H1 (cell line): ENCODE results near the gene ZC3H12C. TPM values are rescaled to one million over a fixed set of nuclear protein-coding genes. Genes with fewer than 3 reads are reported as not detected.

ENCODE experiments used
- CTCF ChIA-PET: fragments of 300-600 bp; sonication (Branson Sonifier 250); formaldehyde crosslinking; loops from one replicate; lab custom pipeline; 2021; ENCODE audit not compliant: partially characterized antibody; lab: Charles Lee
- POLR2A ChIA-PET: fragments of 300-600 bp; sonication (Branson Sonifier 250); formaldehyde crosslinking; loops from one replicate; lab custom pipeline; 2021; ENCODE audit warnings: inconsistent platforms; ENCODE audit not compliant: partially characterized antibody; lab: Charles Lee
- DNase-seq, 2 experiments: peaks; one replicate each; pipeline versions ENCODE4 v3.0.0 to v3.0.0-alpha.2; 2010 to 2022; ENCODE audit warnings: low spot score in 2 of 2, low read depth in 1 of 2, mixed read lengths in 1 of 2
- FAIRE-seq: peaks from 2 replicates; lab custom pipeline; 2011; peaks lifted over from hg19 to GRCh38; lab: Jason Lieb, UNC
- H2AFZ ChIP-seq: 2 replicates; pipeline ENCODE4 v1.8.1; 2012; ENCODE audit warnings: low read length, inconsistent platforms
- H2AK5ac ChIP-seq: 2 replicates; pipeline ENCODE4 v1.6.1; 2013; ENCODE audit warnings: low read depth, low read length
- H2BK120ac ChIP-seq: replicated peaks from 2 replicates; pipeline ENCODE3; 2013; ENCODE audit warnings: low read depth, low read length, inconsistent platforms
- H2BK12ac ChIP-seq: 2 replicates; pipeline ENCODE4 v1.6.1; 2013; ENCODE audit warnings: low read depth, low read length
- H2BK15ac ChIP-seq: 2 replicates; pipeline ENCODE4 v1.6.1; 2013; ENCODE audit warnings: low read length
- H2BK20ac ChIP-seq: 2 replicates; pipeline ENCODE4 v1.6.1; 2013; ENCODE audit warnings: low read length
- H2BK5ac ChIP-seq: 2 replicates; pipeline ENCODE4 v1.6.1; 2013; ENCODE audit warnings: low read depth, low read length
- H3K14ac ChIP-seq: 2 replicates; pipeline ENCODE4 v1.6.1; 2013; ENCODE audit warnings: inconsistent platforms; ENCODE audit not compliant: insufficient read length
- H3K18ac ChIP-seq: 2 replicates; pipeline ENCODE4 v1.6.1; 2013; ENCODE audit warnings: low read length; ENCODE audit errors: extremely low read depth
- H3K23ac ChIP-seq: 2 replicates; pipeline ENCODE4 v1.6.1; 2013; ENCODE audit warnings: inconsistent platforms; ENCODE audit not compliant: insufficient read length
- H3K23me2 ChIP-seq: 2 replicates; pipeline ENCODE4 v1.6.1; 2013; ENCODE audit warnings: low read depth, low read length
- H3K27ac ChIP-seq: 2 replicates; pipeline ENCODE4 v1.6.1; 2011; ENCODE audit warnings: low read depth, low read length, inconsistent platforms
- H3K27me3 ChIP-seq, 4 experiments: replicated peaks in 1 of 4; 1 replicate in 1 of 4; 2 replicates in 3 of 4; pipeline versions ENCODE4 v1.6.1 to v1.8.1; 2011 to 2013; ENCODE audit warnings: low read length in 3 of 4, mild to moderate bottlenecking in 3 of 4, inconsistent platforms in 2 of 4, mixed read lengths in 2 of 4, moderate library complexity in 1 of 4; ENCODE audit not compliant: control insufficient read depth in 3 of 4, insufficient read depth in 3 of 4; ENCODE audit errors: extremely low read depth in 1 of 4
- H3K36me3 ChIP-seq, 4 experiments: 2 replicates each; pipeline versions ENCODE4 v1.6.1 to v1.8.1; 2011 to 2013; ENCODE audit warnings: mild to moderate bottlenecking in 4 of 4, low read length in 3 of 4, moderate library complexity in 2 of 4, control low read depth in 1 of 4, inconsistent platforms in 1 of 4; ENCODE audit not compliant: insufficient read depth in 4 of 4, control insufficient read depth in 2 of 4
- H3K4ac ChIP-seq: replicated peaks from 2 replicates; pipeline ENCODE3; 2013; ENCODE audit warnings: low read length, low read depth, mixed read lengths, inconsistent platforms; ENCODE audit not compliant: insufficient read length
- H3K4me1 ChIP-seq, 4 experiments: replicated peaks in 1 of 4; 1 replicate in 1 of 4; 2 replicates in 3 of 4; pipeline versions ENCODE4 v1.6.1 to v1.8.1; 2011 to 2013; ENCODE audit warnings: low read length in 3 of 4, inconsistent platforms in 2 of 4, mixed read lengths in 1 of 4; ENCODE audit not compliant: insufficient read depth in 4 of 4, control insufficient read depth in 3 of 4
- H3K4me2 ChIP-seq, 2 experiments: 2 replicates each; pipeline versions ENCODE4 v1.6.1 to v1.8.1; 2011 to 2013; ENCODE audit warnings: low read depth in 2 of 2, low read length in 2 of 2, control low read depth in 1 of 2, inconsistent platforms in 1 of 2, mild to moderate bottlenecking in 1 of 2; ENCODE audit not compliant: insufficient read depth in 1 of 2
- H3K4me3 ChIP-seq, 4 experiments: fragments of 200-600, 300-600 bp in 1 of 4; sonication (generic), shearing (Covaris generic), sonication (Bioruptor Twin) in 1 of 4; 2 replicates each; pipeline versions ENCODE4 v1.5.1 to v1.8.1; 2011 to 2016; ENCODE audit warnings: low read length in 4 of 4, low read depth in 3 of 4, control low read depth in 2 of 4, inconsistent platforms in 2 of 4, mild to moderate bottlenecking in 2 of 4, mixed read lengths in 1 of 4, moderate library complexity in 1 of 4; ENCODE audit not compliant: insufficient read depth in 2 of 4; ENCODE audit errors: extremely low read depth in 1 of 4
- H3K56ac ChIP-seq: replicated peaks from 2 replicates; pipeline ENCODE3; 2013; ENCODE audit warnings: low read depth, mild to moderate bottlenecking, mixed read lengths, low read length, inconsistent platforms; ENCODE audit not compliant: insufficient read length
- H3K79me1 ChIP-seq: 2 replicates; pipeline ENCODE4 v1.6.1; 2013; ENCODE audit warnings: low read depth, low read length, control low read depth
- H3K79me2 ChIP-seq, 2 experiments: 2 replicates each; pipeline versions ENCODE4 v1.6.1 to v1.8.1; 2012 to 2013; ENCODE audit warnings: low read length in 2 of 2, mild to moderate bottlenecking in 2 of 2, inconsistent platforms in 1 of 2; ENCODE audit not compliant: insufficient read depth in 2 of 2, control insufficient read depth in 1 of 2
- H3K9ac ChIP-seq, 4 experiments: replicated peaks in 1 of 4; 1 replicate in 1 of 4; 2 replicates in 3 of 4; pipeline versions ENCODE4 v1.6.1 to v1.8.1; 2011 to 2013; ENCODE audit warnings: low read depth in 3 of 4, low read length in 3 of 4, control low read depth in 2 of 4, mild to moderate bottlenecking in 2 of 4, moderate library complexity in 2 of 4, inconsistent platforms in 1 of 4; ENCODE audit errors: extremely low read depth in 1 of 4
- H3K9me3 ChIP-seq, 2 experiments: 2 replicates each; pipeline versions ENCODE4 v1.6.1 to v1.8.1; 2012 to 2013; ENCODE audit warnings: mild to moderate bottlenecking in 2 of 2, moderate library complexity in 2 of 2, control low read depth in 1 of 2, inconsistent platforms in 1 of 2, low read depth in 1 of 2, low read length in 1 of 2, mixed read lengths in 1 of 2; ENCODE audit not compliant: insufficient read depth in 2 of 2
- H4K20me1 ChIP-seq, 2 experiments: replicated peaks in 1 of 2; 2 replicates each; pipeline versions ENCODE3 to v1.8.1; 2011 to 2013; ENCODE audit warnings: inconsistent platforms in 2 of 2, low read length in 2 of 2, mild to moderate bottlenecking in 1 of 2; ENCODE audit not compliant: insufficient read depth in 2 of 2, control insufficient read depth in 1 of 2
- H4K5ac ChIP-seq: 2 replicates; pipeline ENCODE4 v1.6.1; 2013; ENCODE audit warnings: low read length, low read depth, mixed read lengths, inconsistent platforms; ENCODE audit not compliant: insufficient read length
- H4K8ac ChIP-seq: 2 replicates; pipeline ENCODE4 v1.8.0; 2013; ENCODE audit warnings: mild to moderate bottlenecking, moderate library complexity, low read length, inconsistent platforms; ENCODE audit not compliant: insufficient read depth; ENCODE audit errors: extremely low read depth
- H4K91ac ChIP-seq: replicated peaks from 2 replicates; pipeline ENCODE3; 2013; ENCODE audit warnings: low read length, mixed read lengths, inconsistent platforms; ENCODE audit not compliant: insufficient read length
- CBX8 ChIP-seq: fragments of 300-800, 300-1000 bp; sonication (generic); IDR thresholded peaks from 2 replicates; pipeline ENCODE4 v1.7.1; 2016; ENCODE audit warnings: low read depth, low read length, borderline replicate concordance
- CEBPB ChIP-seq: IDR thresholded peaks from 2 replicates; pipeline ENCODE4 v1.6.1; 2012; ENCODE audit warnings: low read depth, low read length
- CREB1 ChIP-seq: IDR thresholded peaks from 2 replicates; pipeline ENCODE4 v1.6.1; 2012; ENCODE audit warnings: inconsistent platforms
- HDAC6 ChIP-seq: IDR thresholded peaks from one replicate; pipeline ENCODE4 v1.7.1; 2012; ENCODE audit warnings: low read depth, mild to moderate bottlenecking, inconsistent platforms, low read length, moderate library complexity
- JUN ChIP-seq: IDR thresholded peaks from 2 replicates; pipeline ENCODE4 v1.6.1; 2011; ENCODE audit warnings: low read depth, mild to moderate bottlenecking, improper control_type of control experiment, low read length
- SIN3A ChIP-seq, 2 experiments: IDR thresholded peaks in 1 of 2; conservative IDR thresholded peaks in 1 of 2; 2 replicates each; pipeline ENCODE4 v1.6.1; 2011 to 2012; ENCODE audit warnings: low read length in 2 of 2, improper control_type of control experiment in 1 of 2, low read depth in 1 of 2, mild to moderate bottlenecking in 1 of 2
- SP4 ChIP-seq: IDR thresholded peaks from 2 replicates; pipeline ENCODE4 v1.6.1; 2012; ENCODE audit warnings: low read length, inconsistent platforms
- TAF1 ChIP-seq: IDR thresholded peaks from 2 replicates; pipeline ENCODE4 v1.6.1; 2011; ENCODE audit warnings: mild to moderate bottlenecking, low read depth, low read length
- TEAD4 ChIP-seq: IDR thresholded peaks from 2 replicates; pipeline ENCODE4 v1.6.1; 2012; ENCODE audit warnings: low read depth, low read length, inconsistent platforms, mixed read lengths
- WGBS, 2 experiments: shearing (Covaris generic) in 1 of 2; methylation state at CpG; one replicate each; pipeline versions ENCODE4 v1.1.6 to v1.1.7; 2013 to 2015; ENCODE audit warnings: low lambda C conversion rate in 2 of 2, mixed read lengths in 2 of 2, inconsistent platforms in 1 of 2, low coverage in 1 of 2, missing lambda C conversion rate in 1 of 2; ENCODE audit not compliant: insufficient replicate concordance in 2 of 2, insufficient coverage in 1 of 2, insufficient read length in 1 of 2; ENCODE audit errors: extremely low coverage in 1 of 2, missing lambda C conversion rate in 1 of 2; 5-methylcytosine and 5-hydroxymethylcytosine counted together
- polyA plus RNA-seq, 7 experiments: library from polyadenylated mRNA; depleted of rRNA in 3 of 7; stranded (reverse) in 5 of 7; unstranded in 2 of 7; fragments of >200 nt in 5 of 7; fragments of 200-250 nt in 2 of 7; gene quantifications; 1 replicate in 5 of 7; 2 replicates in 1 of 7; 4 replicates in 1 of 7; pipeline versions ENCODE4 v1.2.1 to v1.2.3, GENCODE V29; 2011 to 2013; ENCODE audit warnings: missing spikeins in 2 of 7, mixed read lengths in 2 of 7
- total RNA-seq: library from RNA; stranded (reverse); fragmentation: NEBNext Ultra II Directional; extraction: Animal tissue kit (Norgen Biotek cat#: 25700); gene quantifications from 2 replicates; pipeline ENCODE4 v1.2.1, GENCODE V29; 2021
- TF ChIP-seq, protein P1 (sequence below): IDR thresholded peaks from 2 replicates; pipeline ENCODE4 v1.6.1; 2011; ENCODE audit warnings: low read depth, mild to moderate bottlenecking, low read length; ENCODE audit not compliant: insufficient read depth

The ZC3H12C gene
- total and polyA plus RNA-seq, 2 of the 8 experiments (the other 6 are each of a cell fraction or from before 2014, with no cell fraction given) = 2.0 to 2.7 TPM

DNA sequence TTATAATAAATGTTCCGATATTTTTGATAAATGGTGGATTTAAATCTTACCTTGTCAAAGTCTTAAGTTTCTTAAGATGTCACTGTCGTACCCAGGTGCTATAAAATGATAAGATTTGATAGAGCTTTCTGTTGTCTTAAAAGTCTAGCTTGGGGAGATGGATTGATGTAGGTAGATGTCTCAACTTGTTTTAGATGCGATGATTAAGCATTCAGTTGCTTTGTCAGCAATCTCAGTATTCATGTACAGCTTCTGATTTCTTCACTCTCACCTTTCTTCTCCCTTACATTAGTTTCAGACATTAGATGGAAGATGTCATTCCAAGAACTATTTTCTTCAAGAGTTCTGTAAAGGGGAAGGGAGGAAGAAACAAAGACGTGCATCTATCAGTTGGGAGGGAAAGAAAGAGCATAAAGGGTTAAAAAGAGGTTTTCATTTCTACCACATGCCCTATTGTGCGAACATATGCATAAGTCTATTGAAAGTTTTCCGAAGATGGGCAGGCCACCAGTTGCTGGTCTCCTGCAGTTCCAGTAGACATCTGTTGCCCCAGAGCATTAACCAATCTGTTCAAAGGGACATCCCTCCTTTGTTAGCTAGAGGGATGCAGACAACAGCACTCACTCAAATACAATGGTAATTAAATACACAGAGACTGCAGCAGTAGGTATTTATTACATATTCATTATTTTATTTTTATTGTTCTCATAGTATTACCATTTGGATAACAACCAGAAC lies 38.4 kb downstream of the ZC3H12C start:
- Histone ChIP-seq H3K56ac (no peak overlapping the region), H3K18ac (no peak overlapping the region), H3K9me3 (no peaks in the 10 kb centered on the region), H4K5ac (no peak overlapping the region), H4K91ac (no peak overlapping the region), H2BK5ac (no peak overlapping the region; the same call in 1 of the 2 replicates), H2AFZ (no peak overlapping the region), H2BK12ac (no peak overlapping the region), H3K9ac (no peak overlapping the region), H2BK120ac (no peak overlapping the region), H3K4me3 (no peak overlapping the region), H3K79me1 (no peaks in the 10 kb centered on the region), H3K23me2 (no peaks in the 10 kb centered on the region), H3K4me2 (peak overlapping the region in 1 of 2 experiments; percentile 14; a peak in 1 of 4 replicates), H4K8ac (no peak overlapping the region), H3K36me3 (no peaks in the 10 kb centered on the region), H3K4ac (no peak overlapping the region), H3K23ac (no peak overlapping the region), H2BK15ac (no peak overlapping the region), H2AK5ac (no peak overlapping the region), H3K27ac (no peak overlapping the region), H4K20me1 (no peaks in the 10 kb centered on the region)
- DNase-seq (no peak), FAIRE-seq (no peak)
- 79% methylated on average over 6 of the region's 6 CpGs; no CpG with 5 or more reads in 1 of the 2 experiments for WGBS, 2 experiments
- CTCF ChIA-PET = interaction anchor here (1.2 kb wide), 1 partner anchor 9 kb away, joined by 3 read pairs; no protein-coding TSS in a partner anchor
- no peak for TF ChIP-seq CEBPB
- TF ChIP-seq TEAD4 = no peak
- TF ChIP-seq, protein P1, sequence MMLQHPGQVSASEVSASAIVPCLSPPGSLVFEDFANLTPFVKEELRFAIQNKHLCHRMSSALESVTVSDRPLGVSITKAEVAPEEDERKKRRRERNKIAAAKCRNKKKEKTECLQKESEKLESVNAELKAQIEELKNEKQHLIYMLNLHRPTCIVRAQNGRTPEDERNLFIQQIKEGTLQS = no peak
- no peak for TF ChIP-seq JUN
- no peak for TF ChIP-seq SP4
- no peak for TF ChIP-seq SIN3A (conservative IDR thresholded peaks at IDR 0.05 in 1 of 2, IDR thresholded peaks at IDR 0.05 in 1 of 2; ENCODE audit: low read depth in 1 of 2, low read length in 2 of 2)
- TF ChIP-seq HDAC6 = no peak
- TF ChIP-seq CBX8 = no peak
- no peak for TF ChIP-seq TAF1
- no peak for TF ChIP-seq CREB1
- TF ChIP-seq, all 59 proteins: peak for 0
- Histone ChIP-seq H3K14ac (no peak overlapping the region), H2BK20ac (no peak overlapping the region), H3K4me1 (peaks cover 0 to 13% (median 8%) of the 10 kb centered on the region in 4 experiments; a peak in 4 of 7 replicates), H3K27me3 (no peaks in the 10 kb centered on the region), H3K79me2 (0 out of 4 replicates have a peak, but pooled peaks cover 0 to 2% of the 10 kb centered on the region in 2 experiments)
- POLR2A ChIA-PET = no interaction called here
